Activated CD8-positive, alpha-beta T cell treated with anti-CD3 and anti-CD28 coated beads for 36 hours (primary cell): Measurements from ENCODE around the gene CLCA2. TPM values are rescaled to one million over a fixed set of nuclear protein-coding genes. Genes with fewer than 3 reads are reported as not detected.

Source experiments
- ATAC-seq: fragments of 200-7000 bp; cut with Tn5 transposase; one replicate; pipeline ENCODE4 v1.10.0; 2021; ENCODE audit warnings: mild to moderate bottlenecking, moderate library complexity
- CTCF ChIA-PET: fragments of 350-600 bp; sonication (Branson Sonifier 250); formaldehyde crosslinking; loops from one replicate; lab custom pipeline; 2021; ENCODE audit warnings: antibody characterized with exemption; lab: Charles Lee
- POLR2A ChIA-PET: fragments of 350-600 bp; sonication (Branson Sonifier 250); formaldehyde crosslinking; loops from one replicate; lab custom pipeline; 2021; ENCODE audit warnings: antibody characterized with exemption; lab: Charles Lee
- DNase-seq: peaks from one replicate; pipeline ENCODE4 v3.0.0-alpha.2; 2020
- H3K27ac Mint-ChIP-seq: one replicate; pipeline ENCODE4 v1.8.0; 2021; ENCODE audit warnings: mild to moderate bottlenecking, mixed read lengths
- H3K27me3 Mint-ChIP-seq: one replicate; pipeline ENCODE4 v1.8.0; 2021; ENCODE audit warnings: mixed read lengths
- H3K36me3 Mint-ChIP-seq: one replicate; pipeline ENCODE4 v1.8.0; 2021; ENCODE audit warnings: low read depth, mixed read lengths
- H3K4me1 Mint-ChIP-seq: one replicate; pipeline ENCODE4 v1.8.0; 2021; ENCODE audit warnings: low read depth, mixed read lengths
- H3K4me3 Mint-ChIP-seq: one replicate; pipeline ENCODE4 v1.8.0; 2021; ENCODE audit warnings: mild to moderate bottlenecking, moderate library complexity, mixed read lengths
- H3K9me3 Mint-ChIP-seq: one replicate; pipeline ENCODE4 v1.8.0; 2021; ENCODE audit warnings: mixed read lengths
- CTCF ChIP-seq: fragments of 200-600 bp; IDR thresholded peaks from one replicate; pipeline ENCODE4 v1.8.0; 2022; ENCODE audit warnings: antibody characterized with exemption, mild to moderate bottlenecking
- intact Hi-C: fragments of 100-400 bp; cut with micrococcal nuclease; formaldehyde crosslinking; loops from one replicate; pipeline ENCODE4 v1.10.0; 2022
- total RNA-seq, 2 experiments: library from RNA; stranded (reverse); gene quantifications; one replicate each; pipeline ENCODE4 v1.2.3, GENCODE V29; 2021

Gene CLCA2
- total RNA-seq, 2 experiments from 2014 or later, result not detected

- Mint-ChIP-seq H3K27ac (no peak within 1 kb of the TSS), H3K27me3 (peaks cover 10% of the 10 kb centered on the region), H3K4me1 (no peaks in the 10 kb centered on the region), H3K9me3 (no peaks in the 10 kb centered on the region), H3K36me3 (no peaks in the 10 kb centered on the region), H3K4me3 (no peak within 1 kb of the TSS)
- DNase-seq (no peak), ATAC-seq (no peak)
- POLR2A ChIA-PET, result no interaction called here
- intact Hi-C loops, result no loop called here
- CTCF ChIA-PET, result interaction anchor here (1.3 kb wide), 1 partner anchor 62 kb away, joined by 4 read pairs; no protein-coding TSS in a partner anchor
- no peak for TF ChIP-seq CTCF
Observed at GRCh38 chr1:86468501-86468977, 44.6 kb downstream of the CLCA2 start, which contains the start of gene CLCA1. CLCA1 (plus strand) TSS chr1:86468927; CDS start chr1:86468972, 45 bp downstream.

- DNase-seq (no peak), ATAC-seq (no peak)
- H3K4me3 Mint-ChIP-seq, result no peak overlapping the region
- ChIA-PET CTCF (interaction anchor here (0.5 to 0.8 kb wide), 2 partner anchors 29 to 357 kb away, joined by 3 to 4 read pairs; no protein-coding TSS in a partner anchor), POLR2A (no interaction called here)
- intact Hi-C loops, result loop anchor here (10.0 kb wide), 1 partner anchor 274 kb away; no protein-coding TSS in a partner anchor
- peaks cover 10% of the 10 kb centered on the region for H3K27me3 Mint-ChIP-seq
- no peak for TF ChIP-seq CTCF
- H3K27ac Mint-ChIP-seq, result no peak overlapping the region
- no peaks in the 10 kb centered on the region for H3K4me1 Mint-ChIP-seq
- H3K36me3 Mint-ChIP-seq, result no peaks in the 10 kb centered on the region
- H3K9me3 Mint-ChIP-seq, result no peaks in the 10 kb centered on the region
Observed at GRCh38 chr1:86470859-86471258, 46.9 kb downstream of the CLCA2 start.

- TF ChIP-seq CTCF, result no peak
- Mint-ChIP-seq H3K27me3 (peaks cover 10% of the 10 kb centered on the region), H3K9me3 (no peaks in the 10 kb centered on the region), H3K4me3 (no peak overlapping the region), H3K27ac (no peak overlapping the region), H3K36me3 (no peaks in the 10 kb centered on the region), H3K4me1 (no peaks in the 10 kb centered on the region)
- no peak for DNase-seq
- intact Hi-C loops, result loop anchor here (10.0 kb wide), 1 partner anchor 274 kb away; no protein-coding TSS in a partner anchor
- ChIA-PET POLR2A (no interaction called here), CTCF (interaction anchor here (3.5 kb wide), 1 partner anchor 29 kb away, joined by 41 read pairs; no protein-coding TSS in a partner anchor)
- ATAC-seq, result no peak
Observed at GRCh38 chr1:86471291-86471690, 47.3 kb downstream of the CLCA2 start.

GRCh38 chr1:86472152-86472551 is 48.2 kb downstream of the CLCA2 start:
- no peak for ATAC-seq
- Mint-ChIP-seq H3K4me1 (no peaks in the 10 kb centered on the region), H3K27me3 (peaks cover 10% of the 10 kb centered on the region), H3K36me3 (no peaks in the 10 kb centered on the region), H3K27ac (no peak overlapping the region), H3K4me3 (no peak overlapping the region), H3K9me3 (no peaks in the 10 kb centered on the region)
- DNase-seq, result no peak
- POLR2A ChIA-PET, result no interaction called here
- CTCF ChIA-PET, result interaction anchor here (1.7 to 4.0 kb wide), 3 partner anchors 28 to 92 kb away, joined by 3 to 41 read pairs (median 17); no protein-coding TSS in a partner anchor
- no peak for TF ChIP-seq CTCF
- intact Hi-C loops, result loop anchor here (10.0 kb wide), 1 partner anchor 273 kb away; no protein-coding TSS in a partner anchor

GRCh38 chr1:86472767-86473166 is 48.8 kb downstream of the CLCA2 start:
- TF ChIP-seq CTCF, result no peak
- intact Hi-C loops, result loop anchor here (10.0 kb wide), 1 partner anchor 272 kb away; no protein-coding TSS in a partner anchor
- no peak overlapping the region for H3K4me3 Mint-ChIP-seq
- POLR2A ChIA-PET, result no interaction called here
- no peaks in the 10 kb centered on the region for H3K9me3 Mint-ChIP-seq
- no peak for DNase-seq
- H3K27me3 Mint-ChIP-seq, result peaks cover 10% of the 10 kb centered on the region
- no peak overlapping the region for H3K27ac Mint-ChIP-seq
- H3K36me3 Mint-ChIP-seq, result no peaks in the 10 kb centered on the region
- CTCF ChIA-PET, result interaction anchor here (0.6 to 4.0 kb wide), 17 partner anchors 10 to 281 kb away, joined by 3 to 41 read pairs (median 4); no protein-coding TSS in a partner anchor
- H3K4me1 Mint-ChIP-seq, result no peaks in the 10 kb centered on the region
- no peak for ATAC-seq
